DOHH2 (cell line): ENCODE results near the gene FAM151A.

ENCODE experiments used
- EZH2phosphoT487 ChIP-seq: fragments of 200-600 bp; sonication (generic); IDR thresholded peaks from 2 replicates; pipeline ENCODE4 v1.6.1; 2017; ENCODE audit warnings: borderline replicate concordance, mild to moderate bottlenecking, antibody characterized with exemption, low read length, moderate library complexity, mixed read lengths
- TF ChIP-seq, protein P1 (sequence below): fragments of 200-600 bp; sonication (generic); IDR thresholded peaks from one replicate; pipeline ENCODE4 v1.5.1; 2014; ENCODE audit warnings: antibody characterized with exemption, mild to moderate bottlenecking, low read depth, low read length; ENCODE audit not compliant: poor library complexity, severe bottlenecking

DNA sequence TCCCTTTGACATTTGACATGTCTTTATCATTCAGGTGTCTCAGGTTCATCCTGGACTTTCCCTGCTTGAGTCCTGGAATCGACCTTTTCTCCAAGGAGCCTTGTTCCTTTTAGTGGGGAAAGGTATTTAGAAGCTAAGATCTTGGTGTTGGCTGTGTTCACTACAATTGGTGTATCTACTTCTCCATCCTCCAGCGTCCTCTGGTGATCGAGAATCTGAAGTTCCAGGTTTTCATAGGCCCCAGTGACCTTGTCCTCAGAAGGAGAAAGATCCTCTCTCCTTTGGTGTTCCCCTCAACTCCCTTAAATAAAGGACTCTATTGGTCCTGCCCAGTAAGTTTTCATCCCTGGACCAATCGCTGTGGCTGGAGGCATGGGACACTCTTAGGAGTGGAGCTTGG, 40.4 kb upstream of the FAM151A start:
- TF ChIP-seq EZH2phosphoT487: no peak
- TF ChIP-seq, protein P1, sequence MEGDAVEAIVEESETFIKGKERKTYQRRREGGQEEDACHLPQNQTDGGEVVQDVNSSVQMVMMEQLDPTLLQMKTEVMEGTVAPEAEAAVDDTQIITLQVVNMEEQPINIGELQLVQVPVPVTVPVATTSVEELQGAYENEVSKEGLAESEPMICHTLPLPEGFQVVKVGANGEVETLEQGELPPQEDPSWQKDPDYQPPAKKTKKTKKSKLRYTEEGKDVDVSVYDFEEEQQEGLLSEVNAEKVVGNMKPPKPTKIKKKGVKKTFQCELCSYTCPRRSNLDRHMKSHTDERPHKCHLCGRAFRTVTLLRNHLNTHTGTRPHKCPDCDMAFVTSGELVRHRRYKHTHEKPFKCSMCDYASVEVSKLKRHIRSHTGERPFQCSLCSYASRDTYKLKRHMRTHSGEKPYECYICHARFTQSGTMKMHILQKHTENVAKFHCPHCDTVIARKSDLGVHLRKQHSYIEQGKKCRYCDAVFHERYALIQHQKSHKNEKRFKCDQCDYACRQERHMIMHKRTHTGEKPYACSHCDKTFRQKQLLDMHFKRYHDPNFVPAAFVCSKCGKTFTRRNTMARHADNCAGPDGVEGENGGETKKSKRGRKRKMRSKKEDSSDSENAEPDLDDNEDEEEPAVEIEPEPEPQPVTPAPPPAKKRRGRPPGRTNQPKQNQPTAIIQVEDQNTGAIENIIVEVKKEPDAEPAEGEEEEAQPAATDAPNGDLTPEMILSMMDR: no peak
